ENCODE data around the gene ETDC. TPM values are rescaled to one million over a fixed set of nuclear protein-coding genes. Genes with fewer than 3 reads are reported as not detected.

Gene ETDC
- total RNA-seq, 1 experiment from 2014 or later, result not detected

GRCh38 chrX:135354288-135354687 lies 45.0 kb downstream of the ETDC start:
- Histone ChIP-seq H3K4me3 (ENCODE audit: low read depth in 2 of 2, low read length in 2 of 2) (no peak overlapping the region), H3K36me3 (ENCODE audit: control insufficient read depth, insufficient read depth, low read length) (peaks cover 3% of the 10 kb centered on the region; the same call in 1 of the 2 replicates), H3K27ac (ENCODE audit: low read length) (no peak overlapping the region), H3K9me3 (ENCODE audit: control insufficient read depth, insufficient read depth, low read depth, low read length) (no peaks in the 10 kb centered on the region), H3K27me3 (ENCODE audit: control insufficient read depth, insufficient read depth, low read length) (no peaks in the 10 kb centered on the region), H3K4me1 (ENCODE audit: control insufficient read depth, insufficient read depth, low read length) (no peaks in the 10 kb centered on the region)
- BruUV-seq (replicated peaks), result no TSS peak
- POLR2A ChIA-PET, result interaction anchor here (0.5 kb wide), 1 partner anchor 389 kb away, joined by 7 read pairs; no protein-coding TSS in a partner anchor
- no peak for TF ChIP-seq SIN3A (IDR thresholded peaks at IDR 0.05; ENCODE audit: borderline replicate concordance, insufficient read depth, low read depth, low read length)
- TF ChIP-seq CTCF (IDR thresholded peaks at IDR 0.05), result no peak
- no peak for TF ChIP-seq TCF7L2 (IDR thresholded peaks at IDR 0.05; ENCODE audit: low read depth, low read length)
- no peak for TF ChIP-seq REST (IDR thresholded peaks at IDR 0.05; ENCODE audit: insufficient read depth in 1 of 2, low read depth in 2 of 2, low read length in 1 of 2)
- TF ChIP-seq POLR2AphosphoS5 (IDR thresholded peaks at IDR 0.05; ENCODE audit: low read depth, low read length), result no peak
- in situ Hi-C loops (cut with HindIII; ENCODE audit: low pct_unique_long_range_greater_than_20kb, low sequenced_read_pairs) (no loop called here), intact Hi-C loops (cut with micrococcal nuclease; ENCODE audit: unreplicated experiment) (no loop called here)
- ATAC-seq (no peak), DNase-seq (ENCODE audit: low read depth, low spot score) (no peak)
- CTCF ChIA-PET, result no interaction called here

Other genes starting within 250 kb of the ETDC start
- gene SMIM10L2B, start 210.8 kb upstream of the ETDC start, total RNA-seq (2021; ENCODE audit: unreplicated experiment), result 0.95 TPM
- not detected for gene ETDB, start 189.0 kb upstream of the ETDC start, total RNA-seq (2021; ENCODE audit: unreplicated experiment)
- gene CT55, start 138.1 kb upstream of the ETDC start, total RNA-seq (2021; ENCODE audit: unreplicated experiment), result not detected
- not detected for gene ETDA, start 57.4 kb upstream of the ETDC start, total RNA-seq (2021; ENCODE audit: unreplicated experiment)
- gene ZNF75D, start 34.6 kb downstream of the ETDC start, total RNA-seq (2021; ENCODE audit: unreplicated experiment), result 9.7 TPM
- 13.1 TPM for gene ZNF449, start 35.3 kb downstream of the ETDC start, total RNA-seq (2021; ENCODE audit: unreplicated experiment)
- 0.36 TPM for gene SMIM10L2A, start 112.5 kb downstream of the ETDC start, total RNA-seq (2021; ENCODE audit: unreplicated experiment)
- gene INTS6L, start 211.2 kb downstream of the ETDC start, total RNA-seq (2021; ENCODE audit: unreplicated experiment), result 19.6 TPM